Esophagus muscularis mucosa (tissue), 4 donors: Measurements from ENCODE around the gene PDE6H. TPM values are rescaled to one million over a fixed set of nuclear protein-coding genes. Genes with fewer than 3 reads are reported as not detected.

ENCODE experiments used
- DNase-seq: peaks from one replicate; pipeline ENCODE4 v3.0.0-alpha.2; 2017; ENCODE audit errors: extremely low spot score
- H3K27ac ChIP-seq, 4 donors: fragments of 200-600 bp; sonication (generic); replicated peaks in 1 of 4; 1 replicate in 3 of 4; 2 replicates in 1 of 4; pipeline ENCODE4 v1.5.1; 2016 to 2019; ENCODE audit warnings: mild to moderate bottlenecking in 1 of 4
- H3K27me3 ChIP-seq, 4 donors: fragments of 200-600 bp; sonication (generic); one replicate each; pipeline versions ENCODE4 v1.5.1 to v1.6.0; 2016 to 2019
- H3K36me3 ChIP-seq, 4 donors: fragments of 200-600 bp; sonication (generic); one replicate each; pipeline ENCODE4 v1.5.1; 2016 to 2019
- H3K4me1 ChIP-seq, 4 donors: fragments of 200-600 bp; sonication (generic); one replicate each; pipeline ENCODE4 v1.5.1; 2016 to 2019
- H3K4me3 ChIP-seq, 4 donors: fragments of 200-600 bp; sonication (generic); 1 replicate in 2 of 4; 2 replicates in 2 of 4; pipeline ENCODE4 v1.5.1; 2016 to 2019; ENCODE audit warnings: mild to moderate bottlenecking in 4 of 4, moderate library complexity in 1 of 4
- H3K9me3 ChIP-seq, 4 donors: fragments of 200-600 bp; sonication (generic); 1 replicate in 3 of 4; 2 replicates in 1 of 4; pipeline ENCODE4 v1.5.1; 2016 to 2019
- EP300 ChIP-seq: sonication (generic); formaldehyde crosslinking; IDR thresholded peaks from one replicate; pipeline ENCODE4 v1.6.1; 2017; ENCODE audit warnings: antibody characterized with exemption
- POLR2A ChIP-seq: fragments of 450-650 bp; IDR thresholded peaks from one replicate; pipeline ENCODE4 v1.6.1; 2017; ENCODE audit warnings: antibody characterized with exemption, moderate library complexity, mild to moderate bottlenecking, low read depth
- POLR2AphosphoS5 ChIP-seq, 2 donors: sonication (generic); formaldehyde crosslinking; IDR thresholded peaks; one replicate each; pipeline ENCODE4 v1.6.1; 2017; ENCODE audit warnings: antibody characterized with exemption in 2 of 2
- WGBS: methylation state at CpG from one replicate; pipeline ENCODE4 v1.1.5; 2018; 5-methylcytosine and 5-hydroxymethylcytosine counted together
- intact Hi-C: fragments of 100-400 bp; cut with DNase I; formaldehyde crosslinking; loops from one replicate; pipeline ENCODE4 v1.15.1; 2023
- total RNA-seq, 4 donors: library from RNA; depleted of rRNA; stranded (reverse); fragments of >200 nt; gene quantifications; one replicate each; pipeline versions ENCODE4 v1.1.0 to v1.2.1, GENCODE V29; 2016
- TF ChIP-seq, protein P1 (sequence below), 3 experiments: fragments of 200-600 bp in 2 of 3; fragments of 450-650 bp in 1 of 3; sonication (generic) in 2 of 3; IDR thresholded peaks; one replicate each; pipeline ENCODE4 v1.5.1; 2017 to 2019; ENCODE audit warnings: antibody characterized with exemption in 3 of 3, mild to moderate bottlenecking in 2 of 3, moderate library complexity in 1 of 3

The PDE6H gene
- total RNA-seq, 4 donors from 2014 or later: not detected

GRCh38 chr12:15020156-15020555 is 47.3 kb downstream of the PDE6H start:
- Histone ChIP-seq H3K4me1 (no peaks in the 10 kb centered on the region), H3K27ac (no peak overlapping the region), H3K36me3 (no peaks in the 10 kb centered on the region), H3K4me3 (no peak overlapping the region), H3K27me3 (no peaks in the 10 kb centered on the region), H3K9me3 (no peaks in the 10 kb centered on the region)
- no peak for TF ChIP-seq EP300
- TF ChIP-seq POLR2AphosphoS5 (IDR thresholded peaks at IDR 0.05): no peak
- no peak for TF ChIP-seq POLR2A
- TF ChIP-seq, protein P1, sequence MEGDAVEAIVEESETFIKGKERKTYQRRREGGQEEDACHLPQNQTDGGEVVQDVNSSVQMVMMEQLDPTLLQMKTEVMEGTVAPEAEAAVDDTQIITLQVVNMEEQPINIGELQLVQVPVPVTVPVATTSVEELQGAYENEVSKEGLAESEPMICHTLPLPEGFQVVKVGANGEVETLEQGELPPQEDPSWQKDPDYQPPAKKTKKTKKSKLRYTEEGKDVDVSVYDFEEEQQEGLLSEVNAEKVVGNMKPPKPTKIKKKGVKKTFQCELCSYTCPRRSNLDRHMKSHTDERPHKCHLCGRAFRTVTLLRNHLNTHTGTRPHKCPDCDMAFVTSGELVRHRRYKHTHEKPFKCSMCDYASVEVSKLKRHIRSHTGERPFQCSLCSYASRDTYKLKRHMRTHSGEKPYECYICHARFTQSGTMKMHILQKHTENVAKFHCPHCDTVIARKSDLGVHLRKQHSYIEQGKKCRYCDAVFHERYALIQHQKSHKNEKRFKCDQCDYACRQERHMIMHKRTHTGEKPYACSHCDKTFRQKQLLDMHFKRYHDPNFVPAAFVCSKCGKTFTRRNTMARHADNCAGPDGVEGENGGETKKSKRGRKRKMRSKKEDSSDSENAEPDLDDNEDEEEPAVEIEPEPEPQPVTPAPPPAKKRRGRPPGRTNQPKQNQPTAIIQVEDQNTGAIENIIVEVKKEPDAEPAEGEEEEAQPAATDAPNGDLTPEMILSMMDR (IDR thresholded peaks at IDR 0.05): no peak
- WGBS: 76% methylated on average over 3 of the region's 3 CpGs
- intact Hi-C loops: no loop called here
- DNase-seq: no peak

Other genes starting within 250 kb of the PDE6H start
- gene WBP11, start 169.6 kb upstream of the PDE6H start, total RNA-seq: 10 to 100 TPM; 18.2 to 25.7 (median 19.1) TPM
- 1 to 10 TPM in 2 of 4 donors, under 1 TPM in 2; 0.66 to 2.1 (median 1.1) TPM for gene C12orf60, start 169.4 kb upstream of the PDE6H start, total RNA-seq
- gene SMCO3, start 158.9 kb upstream of the PDE6H start, total RNA-seq: under 1 TPM in 1 of 4 donors, not detected in 3; 0.23 TPM
- gene ART4, start 129.5 kb upstream of the PDE6H start, total RNA-seq: 1 to 10 TPM in 3 of 4 donors, under 1 TPM in 1; 0.83 to 2.7 (median 1.9) TPM
- gene MGP, start 87.2 kb upstream of the PDE6H start, total RNA-seq: 100 to 1,000 TPM; 604 to 929 (median 711) TPM
- 1 to 10 TPM in 1 of 4 donors, under 1 TPM in 2, not detected in 1; 0.33 to 1.0 (median 0.58) TPM for gene ERP27, start 34.5 kb upstream of the PDE6H start, total RNA-seq
- 100 to 1,000 TPM in 2 of 4 donors, 10 to 100 TPM in 2; 43.6 to 123 (median 84.5) TPM for gene ARHGDIB, start 11.4 kb upstream of the PDE6H start, total RNA-seq
- gene RERG, start 248.4 kb downstream of the PDE6H start, total RNA-seq: 10 to 100 TPM in 3 of 4 donors, 1 to 10 TPM in 1; 5.0 to 15.4 (median 12.7) TPM